GOT3 (cell line): ENCODE data around the gene STKLD1.
"Not testable (repeated sequence)": the region's sequence is repeated elsewhere in the genome, so short reads cannot be mapped to it uniquely, and the experiment has no call there.

Source experiments
- DNase-seq: peaks from one replicate; lab custom pipeline; 2025; ENCODE audit warnings: mixed read lengths; lab: John Stamatoyannopoulos, UW

The STKLD1 gene

GRCh38 chr9:133375724-133376654, at the start of gene STKLD1, which contains the start of gene SURF4:
STKLD1 (plus strand) TSS chr9:133376366; CDS start chr9:133376474, 108 bp downstream.
SURF4 (minus strand) TSS chr9:133376060; CDS start chr9:133375969, 91 bp downstream.
- peak; percentile 82 for DNase-seq

GRCh38 chr9:133327021-133327420, 49.1 kb upstream of the STKLD1 start:
- DNase-seq = not testable (repeated sequence)

GRCh38 chr9:133327834-133328484, 48.2 kb upstream of the STKLD1 start:
- DNase-seq = no peak

GRCh38 chr9:133329306-133330156, 46.6 kb upstream of the STKLD1 start:
- not testable (repeated sequence) for DNase-seq

GRCh38 chr9:133331221-133331620, 44.9 kb upstream of the STKLD1 start:
- no peak for DNase-seq

GRCh38 chr9:133331641-133332380, 44.4 kb upstream of the STKLD1 start:
- DNase-seq = no peak

- DNase-seq = no peak
Measured at GRCh38 chr9:133332381-133332730, 43.8 kb upstream of the STKLD1 start.

- DNase-seq = no peak
Measured at GRCh38 chr9:133333011-133333410, 43.2 kb upstream of the STKLD1 start.

GRCh38 chr9:133333566-133333965, 42.6 kb upstream of the STKLD1 start:
- DNase-seq = no peak

GRCh38 chr9:133334161-133334560, 42.0 kb upstream of the STKLD1 start:
- no peak for DNase-seq

GRCh38 chr9:133334888-133335287, 41.3 kb upstream of the STKLD1 start:
- DNase-seq = not testable (repeated sequence)

GRCh38 chr9:133335924-133336811, 40.0 kb upstream of the STKLD1 start, which contains the start of gene SURF6:
SURF6 (minus strand) TSS chr9:133336188; CDS start chr9:133336132, 56 bp downstream.
- peak; percentile 77 for DNase-seq

- DNase-seq = no peak
Measured at GRCh38 chr9:133339641-133340040, 36.5 kb upstream of the STKLD1 start.

- no peak for DNase-seq
Measured at GRCh38 chr9:133340256-133340655, 35.9 kb upstream of the STKLD1 start.

- no peak for DNase-seq
Measured at GRCh38 chr9:133340916-133341315, 35.2 kb upstream of the STKLD1 start.

- no peak for DNase-seq
Measured at GRCh38 chr9:133341369-133342068, 34.6 kb upstream of the STKLD1 start.

GRCh38 chr9:133342069-133342406, 34.1 kb upstream of the STKLD1 start:
- no peak for DNase-seq

- DNase-seq = no peak
Measured at GRCh38 chr9:133342570-133342969, 33.6 kb upstream of the STKLD1 start.

GRCh38 chr9:133344071-133344470, 32.1 kb upstream of the STKLD1 start:
- no peak for DNase-seq

- no peak for DNase-seq
Measured at GRCh38 chr9:133344979-133345378, 31.2 kb upstream of the STKLD1 start.
